HG03442 (cell line): ENCODE results near the gene ERICH6.
A peak's percentile ranks its signal among the peaks of the same experiment; 100 is the strongest.

Source experiments
- ATAC-seq: cut with Tn5 transposase; IDR thresholded peaks from one replicate; pipeline ENCODE4 v1.9.1; 2021; ENCODE audit warnings: mild to moderate bottlenecking, moderate library complexity; ENCODE audit not compliant: unreplicated experiment

The ERICH6 gene

GRCh38 chr3:150736903-150737832 lies 33.4 kb upstream of the ERICH6 start:
- ATAC-seq, result no peak

DNA sequence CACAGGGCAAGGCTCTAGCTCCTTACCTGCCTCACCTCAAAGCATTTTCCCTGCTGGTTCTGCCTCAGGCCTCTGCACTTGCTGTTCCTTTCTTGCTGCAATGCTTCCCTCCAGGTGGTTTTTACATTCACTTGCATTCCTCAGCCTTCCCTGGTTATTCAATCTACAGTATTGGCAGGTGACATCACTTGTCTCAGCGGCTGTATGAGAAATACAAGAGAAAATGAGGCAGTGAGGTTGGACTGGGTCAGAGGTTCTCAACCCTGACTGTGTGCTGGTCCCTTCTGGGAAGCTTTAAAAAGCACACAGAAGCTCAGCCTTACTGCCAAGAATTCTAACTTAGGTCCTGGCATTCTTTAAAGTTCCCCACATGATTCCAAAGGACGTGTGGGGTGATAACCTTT lies 32.6 kb upstream of the ERICH6 start:
- no peak for ATAC-seq

- ATAC-seq, result no peak
Measured at GRCh38 chr3:150734795-150735119, 31.0 kb upstream of the ERICH6 start.

GRCh38 chr3:150733936-150734794 lies 30.4 kb upstream of the ERICH6 start:
- ATAC-seq, result no peak

DNA sequence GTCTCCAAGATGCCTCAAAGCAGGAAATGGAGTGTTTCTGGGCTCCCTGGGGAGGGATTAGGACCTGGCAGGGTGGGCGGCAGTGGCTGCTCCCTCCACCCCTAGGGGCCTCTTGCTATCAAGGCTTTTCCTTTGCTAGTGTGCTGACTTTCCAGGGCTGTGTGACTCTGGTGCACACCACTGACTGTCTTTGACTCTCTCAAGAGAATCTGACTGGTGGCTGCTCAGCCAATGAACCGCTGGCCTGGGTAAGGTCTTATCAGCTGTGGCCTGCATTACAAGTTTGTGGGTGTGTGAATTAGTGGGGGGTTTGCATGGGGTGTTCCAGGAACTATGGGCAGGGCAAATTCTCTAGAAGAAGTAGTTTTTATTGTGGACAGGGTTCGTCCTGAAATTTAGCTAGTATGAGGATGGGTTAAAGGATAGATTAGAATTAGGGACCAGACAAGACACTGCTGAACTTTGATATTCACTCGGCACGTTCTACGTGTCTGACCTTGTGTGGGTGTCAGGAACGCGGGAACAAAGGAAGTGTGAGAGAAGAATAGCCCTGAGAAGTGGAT lies 29.7 kb upstream of the ERICH6 start:
- ATAC-seq, result no peak

- ATAC-seq, result no peak
Measured at GRCh38 chr3:150729682-150730360, 26.1 kb upstream of the ERICH6 start.

GRCh38 chr3:150727653-150728502 lies 24.2 kb upstream of the ERICH6 start:
- ATAC-seq, result no peak

DNA sequence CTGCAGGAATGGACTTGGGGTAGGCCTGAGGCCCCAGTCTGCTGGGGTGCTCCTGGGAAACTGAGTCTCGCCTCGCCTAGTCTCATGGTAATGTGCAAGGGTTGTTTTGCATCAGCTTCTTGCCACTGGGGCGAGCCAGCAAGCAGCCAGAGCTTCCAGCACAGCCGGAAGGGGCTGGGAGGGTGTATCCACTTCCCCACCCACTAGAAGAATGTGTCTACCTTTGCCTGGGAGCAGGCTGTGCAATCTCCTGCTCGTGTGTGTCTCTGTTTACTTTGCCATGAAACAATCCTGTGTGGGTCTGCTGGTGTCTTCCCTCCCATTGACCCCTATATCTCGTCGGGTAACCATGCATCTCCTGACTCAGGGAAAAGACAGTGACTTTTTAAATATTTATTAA lies 21.8 kb upstream of the ERICH6 start:
- ATAC-seq, result no peak

DNA sequence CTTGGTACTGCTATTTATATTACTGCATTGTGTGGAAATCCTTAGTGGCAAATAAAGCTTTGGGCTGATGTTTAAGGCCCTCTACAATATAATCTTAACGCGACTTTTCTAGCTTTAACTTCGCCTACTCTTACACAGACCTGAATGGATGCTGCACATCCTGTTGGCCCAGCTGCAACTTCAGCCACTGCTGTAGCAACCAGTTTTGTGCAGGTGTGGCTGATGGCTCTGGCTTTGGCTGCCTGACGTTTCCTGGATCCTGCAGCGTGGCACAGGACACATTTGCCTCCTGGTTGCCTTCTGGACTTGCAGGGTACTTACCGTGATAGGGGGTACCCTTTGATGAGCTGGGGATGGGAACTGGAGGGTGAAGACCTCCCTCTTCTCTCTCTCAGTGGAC lies 20.2 kb upstream of the ERICH6 start:
- ATAC-seq, result no peak

DNA sequence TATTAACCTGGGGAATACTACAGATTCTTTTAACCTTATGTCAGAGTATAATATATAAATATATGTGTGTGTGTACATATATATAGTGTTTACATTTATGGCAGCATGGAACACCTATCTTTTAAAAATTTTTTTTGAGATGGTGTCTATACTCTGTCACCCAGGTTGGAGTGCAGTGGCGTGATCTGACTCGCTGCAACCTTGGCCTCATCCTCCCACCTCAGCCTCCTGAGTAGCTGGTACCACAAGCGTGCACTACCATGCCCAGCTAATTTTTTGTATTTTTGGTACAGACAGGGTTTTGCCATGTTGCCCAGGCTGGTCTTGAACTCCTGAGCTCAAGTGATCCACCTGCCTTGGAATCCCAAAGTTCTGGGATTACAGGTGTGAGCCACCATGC lies 18.5 kb upstream of the ERICH6 start:
- no peak for ATAC-seq

GRCh38 chr3:150721285-150722130 lies 17.8 kb upstream of the ERICH6 start:
- peak; percentile 77 for ATAC-seq

DNA sequence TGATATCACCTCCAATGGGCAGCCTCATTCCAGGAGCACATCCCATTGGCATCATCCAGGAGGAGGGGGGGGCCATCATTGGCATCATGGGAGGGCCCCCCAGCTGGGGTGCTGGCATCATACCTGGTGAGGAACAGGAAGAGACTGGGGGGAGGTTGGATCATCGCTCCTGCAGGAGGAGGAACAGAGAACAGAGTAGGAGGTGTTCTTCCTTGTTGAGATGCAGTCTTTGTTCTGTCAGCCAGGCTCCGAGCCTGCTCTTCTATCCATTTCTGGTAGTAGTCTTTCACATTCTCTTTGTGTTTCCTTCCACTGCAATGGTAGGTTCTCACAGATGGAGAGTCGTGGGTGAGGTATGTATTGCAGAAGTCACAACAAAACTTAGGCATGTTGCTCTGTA lies 16.7 kb upstream of the ERICH6 start:
- ATAC-seq, result no peak

- ATAC-seq, result no peak
Measured at GRCh38 chr3:150710097-150710496, 6.4 kb upstream of the ERICH6 start.

DNA sequence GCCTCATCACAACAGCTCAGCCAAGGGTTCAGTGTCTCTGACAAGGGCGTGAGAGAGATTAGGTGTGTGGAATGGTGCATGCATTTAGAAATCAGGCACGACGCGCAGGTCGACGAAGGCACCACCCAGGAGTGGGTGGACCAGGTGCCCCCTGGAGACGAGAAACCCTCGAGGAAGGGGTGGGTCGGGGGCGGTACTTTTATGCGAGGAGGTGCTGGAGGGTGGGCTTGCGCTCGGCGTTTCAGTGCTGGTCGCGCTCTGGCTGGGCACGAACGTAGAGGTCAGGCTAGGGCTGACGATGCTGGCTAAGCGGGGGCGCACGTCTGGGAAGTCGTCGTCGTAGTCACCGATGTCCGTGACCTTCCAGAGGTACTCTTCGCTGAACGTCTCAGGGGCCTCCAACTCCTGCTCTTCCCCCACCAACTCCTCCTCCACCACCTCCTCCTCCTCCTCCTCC lies 393 bp downstream of the ERICH6 start:
- ATAC-seq, result peak; percentile 25

GRCh38 chr3:150699068-150699639 lies 4.6 kb downstream of the ERICH6 start:
- ATAC-seq, result no peak

DNA sequence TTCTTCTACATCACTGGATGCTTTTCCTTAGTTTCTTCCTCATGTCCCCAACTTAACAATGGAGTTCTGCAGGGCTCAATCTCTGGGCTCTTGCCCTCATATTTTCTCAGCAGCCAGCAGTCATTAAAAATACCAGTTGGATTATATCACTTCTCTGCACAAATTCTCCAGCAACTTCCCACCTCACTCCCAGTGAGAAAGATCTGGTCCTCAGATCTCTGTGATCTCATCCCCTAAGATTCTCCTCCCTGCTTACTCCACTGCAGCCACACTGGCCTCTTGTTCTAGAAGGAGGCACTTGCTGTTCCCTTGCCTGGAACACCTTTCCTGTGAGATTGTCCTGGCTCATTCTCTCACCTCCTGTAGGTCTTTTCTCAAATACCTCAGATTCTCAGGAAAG lies 6.1 kb downstream of the ERICH6 start:
- ATAC-seq, result no peak

GRCh38 chr3:150691414-150692040 lies 12.2 kb downstream of the ERICH6 start:
- no peak for ATAC-seq

DNA sequence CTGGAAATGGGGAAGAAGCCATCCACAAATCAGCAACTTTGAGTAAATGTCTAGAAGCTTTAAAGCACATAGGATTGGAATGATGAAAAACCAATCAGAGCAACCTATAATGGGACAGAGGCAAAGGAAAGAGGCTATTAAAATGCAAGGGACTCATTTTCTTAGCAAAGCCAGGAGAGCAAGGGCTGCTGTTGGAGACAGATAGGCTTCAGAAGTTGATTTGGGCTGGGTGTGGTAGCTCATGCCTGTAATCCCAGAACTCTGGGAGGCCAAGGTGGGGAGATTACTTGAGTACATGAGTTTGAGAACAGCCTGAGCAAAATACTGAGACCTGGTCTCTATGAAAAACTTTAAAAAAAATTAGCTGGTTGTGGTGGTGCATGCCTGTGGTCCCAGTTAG lies 16.1 kb downstream of the ERICH6 start:
- no peak for ATAC-seq
